22Rv1 (cell line): ENCODE results near the gene ZNG1B.
"Not testable (repeated sequence)": the region's sequence is repeated elsewhere in the genome, so short reads cannot be mapped to it uniquely, and the experiment has no call there.

Experiments used
- ZFX ChIP-seq: fragments of 450-650 bp; IDR thresholded peaks from 2 replicates; pipeline ENCODE4 v1.6.1; 2017; ENCODE audit warnings: antibody characterized with exemption, borderline replicate concordance
- TF ChIP-seq, protein P1 (sequence below): fragments of 450-650 bp; IDR thresholded peaks from 2 replicates; pipeline ENCODE4 v1.5.1; 2017; ENCODE audit warnings: mild to moderate bottlenecking

DNA sequence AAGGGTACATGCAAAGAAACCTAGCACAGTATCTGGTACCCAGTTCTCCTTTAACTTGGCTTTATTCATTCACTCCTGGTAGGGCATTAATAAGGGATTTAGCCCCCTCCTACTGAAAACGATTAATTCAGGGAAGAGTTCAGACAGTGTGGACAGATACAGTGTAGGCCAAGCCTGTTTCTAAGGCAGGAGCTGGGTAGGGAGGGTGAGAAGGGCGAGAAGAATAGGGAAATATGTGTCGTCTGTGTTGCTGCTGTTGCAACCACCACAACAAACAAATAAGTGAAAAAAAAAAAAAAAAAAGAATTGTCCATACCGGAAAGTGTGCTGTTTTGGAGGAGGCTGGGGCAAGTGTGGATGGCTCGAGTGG lies 103.3 kb downstream of the ZNG1B start:
- TF ChIP-seq, protein P1, sequence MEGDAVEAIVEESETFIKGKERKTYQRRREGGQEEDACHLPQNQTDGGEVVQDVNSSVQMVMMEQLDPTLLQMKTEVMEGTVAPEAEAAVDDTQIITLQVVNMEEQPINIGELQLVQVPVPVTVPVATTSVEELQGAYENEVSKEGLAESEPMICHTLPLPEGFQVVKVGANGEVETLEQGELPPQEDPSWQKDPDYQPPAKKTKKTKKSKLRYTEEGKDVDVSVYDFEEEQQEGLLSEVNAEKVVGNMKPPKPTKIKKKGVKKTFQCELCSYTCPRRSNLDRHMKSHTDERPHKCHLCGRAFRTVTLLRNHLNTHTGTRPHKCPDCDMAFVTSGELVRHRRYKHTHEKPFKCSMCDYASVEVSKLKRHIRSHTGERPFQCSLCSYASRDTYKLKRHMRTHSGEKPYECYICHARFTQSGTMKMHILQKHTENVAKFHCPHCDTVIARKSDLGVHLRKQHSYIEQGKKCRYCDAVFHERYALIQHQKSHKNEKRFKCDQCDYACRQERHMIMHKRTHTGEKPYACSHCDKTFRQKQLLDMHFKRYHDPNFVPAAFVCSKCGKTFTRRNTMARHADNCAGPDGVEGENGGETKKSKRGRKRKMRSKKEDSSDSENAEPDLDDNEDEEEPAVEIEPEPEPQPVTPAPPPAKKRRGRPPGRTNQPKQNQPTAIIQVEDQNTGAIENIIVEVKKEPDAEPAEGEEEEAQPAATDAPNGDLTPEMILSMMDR: not testable (repeated sequence)
- not testable (repeated sequence) for TF ChIP-seq ZFX
